SK-N-SH treated with all-trans-retinoic acid at 6 μM for 48 hours (cell line): ENCODE measurements around the gene PRKD2.

Experiments used
- ATAC-seq: fragments of 200-7000 bp; cut with Tn5 transposase; 3 replicates; pipeline ENCODE4 v1.9.1; 2020; ENCODE audit warnings: mild to moderate bottlenecking, moderate library complexity
- ARNTL ChIP-seq: fragments of 450-650 bp; formaldehyde crosslinking; IDR thresholded peaks from 2 replicates; pipeline ENCODE4 v1.5.0; 2020; ENCODE audit warnings: low read depth, mild to moderate bottlenecking, moderate library complexity, borderline replicate concordance
- BACH2 ChIP-seq: fragments of 250-450 bp; sonication (Bioruptor Pico); IDR thresholded peaks from 2 replicates; pipeline ENCODE4 v1.9.0; 2021; ENCODE audit warnings: mild to moderate bottlenecking, borderline replicate concordance
- CSDC2 ChIP-seq: fragments of 250-450 bp; sonication (Bioruptor Pico); IDR thresholded peaks from 2 replicates; pipeline ENCODE4 v1.5.0; 2020; ENCODE audit warnings: mild to moderate bottlenecking, moderate library complexity
- ESRRG ChIP-seq: fragments of 250-450 bp; sonication (Bioruptor Pico); IDR thresholded peaks from 2 replicates; pipeline ENCODE4 v1.6.1; 2021; ENCODE audit warnings: mild to moderate bottlenecking
- GLIS3 ChIP-seq: fragments of 250-450 bp; sonication (Bioruptor Pico); IDR thresholded peaks from 2 replicates; pipeline ENCODE4 v1.5.0; 2020; ENCODE audit warnings: mild to moderate bottlenecking, moderate library complexity
- ISL1 ChIP-seq: fragments of 250-450 bp; sonication (Bioruptor Pico); IDR thresholded peaks from 2 replicates; pipeline ENCODE4 v2.1.2; 2022; ENCODE audit warnings: mild to moderate bottlenecking, moderate library complexity
- OSR1 ChIP-seq: fragments of 250-450 bp; sonication (Bioruptor Pico); IDR thresholded peaks from 2 replicates; pipeline ENCODE4 v1.8.0; 2022; ENCODE audit warnings: moderate library complexity, mild to moderate bottlenecking, inconsistent platforms
- PPARA ChIP-seq: fragments of 250-450 bp; sonication (Bioruptor Pico); IDR thresholded peaks from 2 replicates; pipeline ENCODE4 v1.5.0; 2020; ENCODE audit warnings: mild to moderate bottlenecking, borderline replicate concordance
- RARB ChIP-seq: fragments of 250-450 bp; sonication (Bioruptor Pico); IDR thresholded peaks from 2 replicates; pipeline ENCODE4 v1.8.0; 2021; ENCODE audit warnings: mild to moderate bottlenecking, moderate library complexity
- TCF4 ChIP-seq: fragments of 250-450 bp; sonication (Bioruptor Pico); IDR thresholded peaks from 2 replicates; pipeline ENCODE4 v1.8.0; 2021; ENCODE audit warnings: mild to moderate bottlenecking, moderate library complexity, borderline replicate concordance
- TOX ChIP-seq: fragments of 250-450 bp; sonication (Bioruptor Pico); IDR thresholded peaks from 2 replicates; pipeline ENCODE4 v1.8.0; 2021; ENCODE audit warnings: mild to moderate bottlenecking, moderate library complexity, borderline replicate concordance
- ZFP3 ChIP-seq: fragments of 250-450 bp; sonication (Bioruptor Pico); IDR thresholded peaks from 2 replicates; pipeline ENCODE4 v1.5.0; 2020; ENCODE audit warnings: mild to moderate bottlenecking, moderate library complexity
- ZFP30 ChIP-seq: fragments of 450-650 bp; formaldehyde crosslinking; IDR thresholded peaks from 2 replicates; pipeline ENCODE4 v1.5.0; 2022; ENCODE audit warnings: mild to moderate bottlenecking, moderate library complexity
- ZNF565 ChIP-seq: fragments of 450-650 bp; formaldehyde crosslinking; conservative IDR thresholded peaks from 2 replicates; pipeline ENCODE4 v1.5.0; 2020; ENCODE audit warnings: low read depth, mild to moderate bottlenecking, moderate library complexity
- ZNF70 ChIP-seq: fragments of 450-650 bp; formaldehyde crosslinking; IDR thresholded peaks from 2 replicates; pipeline ENCODE4 v1.5.0; 2020; ENCODE audit warnings: mild to moderate bottlenecking, moderate library complexity
- ZNF8 ChIP-seq: fragments of 450-650 bp; formaldehyde crosslinking; IDR thresholded peaks from 2 replicates; pipeline ENCODE4 v1.5.0; 2020; ENCODE audit warnings: mild to moderate bottlenecking, moderate library complexity
- TF ChIP-seq, protein P1 (sequence below): fragments of 250-450 bp; sonication (Bioruptor Pico); IDR thresholded peaks from 2 replicates; pipeline ENCODE4 v1.5.0; 2020; ENCODE audit warnings: mild to moderate bottlenecking, moderate library complexity
- TF ChIP-seq, protein P2 (sequence below): fragments of 250-450 bp; sonication (Bioruptor Pico); IDR thresholded peaks from 2 replicates; pipeline ENCODE4 v1.8.0; 2021; ENCODE audit warnings: low read depth, mild to moderate bottlenecking, moderate library complexity, borderline replicate concordance
- TF ChIP-seq, protein P3 (sequence below): fragments of 250-450 bp; sonication (Bioruptor Pico); IDR thresholded peaks from 2 replicates; pipeline ENCODE4 v1.8.0; 2020; ENCODE audit warnings: mild to moderate bottlenecking, moderate library complexity, borderline replicate concordance
- TF ChIP-seq, protein P4 (sequence below): fragments of 250-450 bp; sonication (Bioruptor Pico); IDR thresholded peaks from 2 replicates; pipeline ENCODE4 v1.5.1; 2021; ENCODE audit warnings: mild to moderate bottlenecking, moderate library complexity

The PRKD2 gene

DNA sequence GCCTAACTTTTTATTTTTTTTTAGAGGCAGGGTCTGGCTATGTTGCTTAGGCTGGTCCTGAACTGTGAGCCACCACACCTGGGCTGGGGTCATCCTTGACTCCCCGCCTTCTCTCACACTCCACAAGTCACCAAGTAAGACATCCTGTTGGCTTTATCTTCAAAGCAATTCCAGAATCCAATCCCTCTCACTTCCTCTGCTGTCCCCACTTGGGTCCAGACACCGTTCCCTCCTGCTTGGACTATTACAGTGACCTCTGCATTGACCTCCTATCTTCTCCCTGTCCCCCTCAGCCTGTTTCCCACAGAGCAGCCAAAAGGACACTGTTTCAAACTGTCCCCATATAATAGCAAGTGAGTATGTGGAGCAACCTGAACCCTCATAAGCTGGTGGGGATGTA, 76.3 kb downstream of the PRKD2 start:
- TF ChIP-seq ZFP3: no peak
- no peak for TF ChIP-seq TOX (CRISPR knock-in tag)
- TF ChIP-seq, protein P1, sequence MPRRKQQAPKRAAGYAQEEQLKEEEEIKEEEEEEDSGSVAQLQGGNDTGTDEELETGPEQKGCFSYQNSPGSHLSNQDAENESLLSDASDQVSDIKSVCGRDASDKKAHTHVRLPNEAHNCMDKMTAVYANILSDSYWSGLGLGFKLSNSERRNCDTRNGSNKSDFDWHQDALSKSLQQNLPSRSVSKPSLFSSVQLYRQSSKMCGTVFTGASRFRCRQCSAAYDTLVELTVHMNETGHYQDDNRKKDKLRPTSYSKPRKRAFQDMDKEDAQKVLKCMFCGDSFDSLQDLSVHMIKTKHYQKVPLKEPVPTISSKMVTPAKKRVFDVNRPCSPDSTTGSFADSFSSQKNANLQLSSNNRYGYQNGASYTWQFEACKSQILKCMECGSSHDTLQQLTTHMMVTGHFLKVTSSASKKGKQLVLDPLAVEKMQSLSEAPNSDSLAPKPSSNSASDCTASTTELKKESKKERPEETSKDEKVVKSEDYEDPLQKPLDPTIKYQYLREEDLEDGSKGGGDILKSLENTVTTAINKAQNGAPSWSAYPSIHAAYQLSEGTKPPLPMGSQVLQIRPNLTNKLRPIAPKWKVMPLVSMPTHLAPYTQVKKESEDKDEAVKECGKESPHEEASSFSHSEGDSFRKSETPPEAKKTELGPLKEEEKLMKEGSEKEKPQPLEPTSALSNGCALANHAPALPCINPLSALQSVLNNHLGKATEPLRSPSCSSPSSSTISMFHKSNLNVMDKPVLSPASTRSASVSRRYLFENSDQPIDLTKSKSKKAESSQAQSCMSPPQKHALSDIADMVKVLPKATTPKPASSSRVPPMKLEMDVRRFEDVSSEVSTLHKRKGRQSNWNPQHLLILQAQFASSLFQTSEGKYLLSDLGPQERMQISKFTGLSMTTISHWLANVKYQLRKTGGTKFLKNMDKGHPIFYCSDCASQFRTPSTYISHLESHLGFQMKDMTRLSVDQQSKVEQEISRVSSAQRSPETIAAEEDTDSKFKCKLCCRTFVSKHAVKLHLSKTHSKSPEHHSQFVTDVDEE (CRISPR knock-in tag): no peak
- TF ChIP-seq ZNF70 (CRISPR knock-in tag): no peak
- TF ChIP-seq OSR1 (CRISPR knock-in tag): no peak
- no peak for TF ChIP-seq PPARA
- no peak for TF ChIP-seq CSDC2 (CRISPR knock-in tag)
- TF ChIP-seq RARB: no peak
- no peak for TF ChIP-seq ESRRG (CRISPR knock-in tag)
- TF ChIP-seq, protein P2, sequence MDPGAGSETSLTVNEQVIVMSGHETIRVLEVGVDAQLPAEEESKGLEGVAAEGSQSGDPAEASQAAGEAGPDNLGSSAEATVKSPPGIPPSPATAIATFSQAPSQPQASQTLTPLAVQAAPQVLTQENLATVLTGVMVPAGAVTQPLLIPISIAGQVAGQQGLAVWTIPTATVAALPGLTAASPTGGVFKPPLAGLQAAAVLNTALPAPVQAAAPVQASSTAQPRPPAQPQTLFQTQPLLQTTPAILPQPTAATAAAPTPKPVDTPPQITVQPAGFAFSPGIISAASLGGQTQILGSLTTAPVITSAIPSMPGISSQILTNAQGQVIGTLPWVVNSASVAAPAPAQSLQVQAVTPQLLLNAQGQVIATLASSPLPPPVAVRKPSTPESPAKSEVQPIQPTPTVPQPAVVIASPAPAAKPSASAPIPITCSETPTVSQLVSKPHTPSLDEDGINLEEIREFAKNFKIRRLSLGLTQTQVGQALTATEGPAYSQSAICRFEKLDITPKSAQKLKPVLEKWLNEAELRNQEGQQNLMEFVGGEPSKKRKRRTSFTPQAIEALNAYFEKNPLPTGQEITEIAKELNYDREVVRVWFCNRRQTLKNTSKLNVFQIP (CRISPR knock-in tag): no peak
- no peak for TF ChIP-seq ZNF8
- TF ChIP-seq, protein P3, sequence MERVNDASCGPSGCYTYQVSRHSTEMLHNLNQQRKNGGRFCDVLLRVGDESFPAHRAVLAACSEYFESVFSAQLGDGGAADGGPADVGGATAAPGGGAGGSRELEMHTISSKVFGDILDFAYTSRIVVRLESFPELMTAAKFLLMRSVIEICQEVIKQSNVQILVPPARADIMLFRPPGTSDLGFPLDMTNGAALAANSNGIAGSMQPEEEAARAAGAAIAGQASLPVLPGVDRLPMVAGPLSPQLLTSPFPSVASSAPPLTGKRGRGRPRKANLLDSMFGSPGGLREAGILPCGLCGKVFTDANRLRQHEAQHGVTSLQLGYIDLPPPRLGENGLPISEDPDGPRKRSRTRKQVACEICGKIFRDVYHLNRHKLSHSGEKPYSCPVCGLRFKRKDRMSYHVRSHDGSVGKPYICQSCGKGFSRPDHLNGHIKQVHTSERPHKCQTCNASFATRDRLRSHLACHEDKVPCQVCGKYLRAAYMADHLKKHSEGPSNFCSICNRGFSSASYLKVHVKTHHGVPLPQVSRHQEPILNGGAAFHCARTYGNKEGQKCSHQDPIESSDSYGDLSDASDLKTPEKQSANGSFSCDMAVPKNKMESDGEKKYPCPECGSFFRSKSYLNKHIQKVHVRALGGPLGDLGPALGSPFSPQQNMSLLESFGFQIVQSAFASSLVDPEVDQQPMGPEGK: no peak
- TF ChIP-seq BACH2 (CRISPR knock-in tag): no peak
- TF ChIP-seq ISL1 (CRISPR knock-in tag): no peak
- ATAC-seq: no peak

DNA sequence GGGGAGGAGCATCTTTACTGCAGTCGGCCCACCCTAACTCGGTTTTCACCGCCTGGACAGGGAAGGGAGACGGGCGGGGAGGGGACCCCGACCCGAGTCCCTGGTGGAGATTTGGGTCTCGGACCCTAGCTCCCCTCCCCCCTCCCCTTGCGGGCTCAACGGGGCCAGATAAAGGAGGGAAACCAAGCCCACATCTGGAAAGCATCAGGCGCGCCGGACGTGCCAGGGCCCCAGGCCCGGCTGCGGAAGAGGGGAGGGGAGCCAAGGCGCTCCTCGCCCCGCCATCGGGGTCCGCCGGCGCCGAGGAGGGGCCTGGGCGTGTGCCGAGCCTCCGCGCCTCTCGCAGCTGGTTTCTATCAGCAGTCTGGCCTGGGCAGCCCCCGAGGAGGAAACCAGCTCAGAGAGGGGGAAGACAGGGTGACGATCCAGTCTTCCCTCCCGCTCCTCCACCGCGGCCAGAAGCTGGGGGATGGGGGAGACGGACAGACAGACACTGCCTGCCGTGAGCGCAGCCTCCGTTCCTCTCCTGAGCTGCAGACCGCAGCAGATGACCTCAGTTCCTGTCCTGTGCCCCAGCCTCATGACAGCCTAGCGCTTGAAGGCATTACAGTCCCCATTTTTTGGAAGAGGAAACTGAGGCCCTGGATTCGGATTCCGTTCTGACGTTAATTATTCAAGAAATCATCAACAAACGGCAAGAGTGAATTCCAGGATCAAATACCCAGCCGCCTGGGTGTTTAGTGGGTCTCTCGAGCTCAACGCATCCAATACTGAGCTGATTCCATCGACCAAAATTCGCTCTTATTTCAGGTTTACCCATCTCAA, 77.3 kb downstream of the PRKD2 start:
- peak; percentile 70 for ATAC-seq
- TF ChIP-seq TCF4 (CRISPR knock-in tag) (peak; percentile 87), ISL1 (CRISPR knock-in tag) (no peak), PPARA (no peak), GLIS3 (CRISPR knock-in tag) (no peak; the same call in 1 of the 2 replicates), ESRRG (CRISPR knock-in tag) (no peak), BACH2 (CRISPR knock-in tag) (no peak), ZNF70 (CRISPR knock-in tag) (peak; percentile 33; the same call in 1 of the 2 replicates), ZFP30 (CRISPR knock-in tag) (no peak)
- TF ChIP-seq, protein P4, sequence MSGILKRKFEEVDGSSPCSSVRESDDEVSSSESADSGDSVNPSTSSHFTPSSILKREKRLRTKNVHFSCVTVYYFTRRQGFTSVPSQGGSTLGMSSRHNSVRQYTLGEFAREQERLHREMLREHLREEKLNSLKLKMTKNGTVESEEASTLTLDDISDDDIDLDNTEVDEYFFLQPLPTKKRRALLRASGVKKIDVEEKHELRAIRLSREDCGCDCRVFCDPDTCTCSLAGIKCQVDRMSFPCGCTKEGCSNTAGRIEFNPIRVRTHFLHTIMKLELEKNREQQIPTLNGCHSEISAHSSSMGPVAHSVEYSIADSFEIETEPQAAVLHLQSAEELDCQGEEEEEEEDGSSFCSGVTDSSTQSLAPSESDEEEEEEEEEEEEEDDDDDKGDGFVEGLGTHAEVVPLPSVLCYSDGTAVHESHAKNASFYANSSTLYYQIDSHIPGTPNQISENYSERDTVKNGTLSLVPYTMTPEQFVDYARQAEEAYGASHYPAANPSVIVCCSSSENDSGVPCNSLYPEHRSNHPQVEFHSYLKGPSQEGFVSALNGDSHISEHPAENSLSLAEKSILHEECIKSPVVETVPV: no peak
- TF ChIP-seq, protein P1 (CRISPR knock-in tag): no peak; the same call in 1 of the 2 replicates
- TF ChIP-seq, all 23 proteins: peak for 2

DNA sequence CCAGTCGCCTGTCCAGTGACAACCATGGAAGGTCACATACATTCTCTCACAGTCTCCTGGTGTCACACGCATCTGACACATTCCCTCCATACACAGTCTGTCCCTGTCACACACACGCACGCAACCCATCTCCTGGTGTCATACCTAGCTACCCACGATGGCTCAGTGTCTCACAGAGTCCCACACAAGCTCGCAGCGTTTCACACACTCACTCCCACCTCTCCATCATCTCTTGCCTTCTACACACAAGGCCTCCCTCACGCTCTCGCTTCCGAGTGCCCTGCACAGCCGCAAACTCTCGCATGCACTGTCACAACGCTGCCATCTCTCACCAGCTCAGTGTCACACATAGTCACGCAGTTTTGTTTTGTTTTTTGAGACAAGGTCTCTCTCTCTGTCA, 79.7 kb downstream of the PRKD2 start:
- TF ChIP-seq, protein P3: no peak
- no peak for TF ChIP-seq RARB
- no peak for TF ChIP-seq ESRRG (CRISPR knock-in tag)
- TF ChIP-seq ZNF8: no peak
- no peak for TF ChIP-seq TOX (CRISPR knock-in tag)
- TF ChIP-seq ZNF565: no peak
- TF ChIP-seq CSDC2 (CRISPR knock-in tag): no peak
- TF ChIP-seq ZNF70 (CRISPR knock-in tag): no peak
- TF ChIP-seq PPARA: no peak
- no peak for TF ChIP-seq OSR1 (CRISPR knock-in tag)
- no peak for TF ChIP-seq ZFP30 (CRISPR knock-in tag)
- no peak for TF ChIP-seq BACH2 (CRISPR knock-in tag)
- TF ChIP-seq, protein P2 (CRISPR knock-in tag): no peak
- TF ChIP-seq GLIS3 (CRISPR knock-in tag): no peak
- TF ChIP-seq ZFP3: no peak
- no peak for TF ChIP-seq ARNTL (CRISPR knock-in tag)
- no peak for TF ChIP-seq ISL1 (CRISPR knock-in tag)
- ATAC-seq: no peak
